Progenitor cell of endocrine pancreas (in vitro differentiated cells): Measurements from ENCODE around the gene DMAC2. TPM values are rescaled to one million over a fixed set of nuclear protein-coding genes. Genes with fewer than 3 reads are reported as not detected.
"Not testable (repeated sequence)": the region's sequence is repeated elsewhere in the genome, so short reads cannot be mapped to it uniquely, and the experiment has no call there.

ENCODE experiments used
- DNase-seq: peaks from one replicate; pipeline ENCODE4 v3.0.0; 2021; ENCODE audit warnings: low spot score; ENCODE audit not compliant: unreplicated experiment
- H3K27ac Mint-ChIP-seq: 2 replicates; pipeline ENCODE4 v1.8.0; 2021; ENCODE audit warnings: mild to moderate bottlenecking, moderate library complexity, mixed read lengths
- H3K27me3 Mint-ChIP-seq: 2 replicates; pipeline ENCODE4 v1.8.0; 2021; ENCODE audit warnings: mixed read lengths
- H3K36me3 Mint-ChIP-seq: 2 replicates; pipeline ENCODE4 v1.8.0; 2022; ENCODE audit warnings: mixed read lengths; ENCODE audit not compliant: insufficient read depth
- H3K4me1 Mint-ChIP-seq: 2 replicates; pipeline ENCODE4 v1.8.0; 2021; ENCODE audit warnings: low read depth, mixed read lengths
- H3K4me3 Mint-ChIP-seq: 2 replicates; pipeline ENCODE4 v1.8.0; 2021; ENCODE audit warnings: low read depth, mild to moderate bottlenecking, moderate library complexity, mixed read lengths
- H3K9me3 Mint-ChIP-seq: 2 replicates; pipeline ENCODE4 v1.8.0; 2021; ENCODE audit warnings: low read depth, mixed read lengths
- CTCF ChIP-seq: fragments of 200-600 bp; sonication (generic); IDR thresholded peaks from one replicate; pipeline ENCODE4 v1.5.0; 2021; ENCODE audit warnings: antibody characterized with exemption, mild to moderate bottlenecking; ENCODE audit not compliant: unreplicated experiment
- total RNA-seq: library from RNA; stranded (reverse); gene quantifications from 2 replicates; pipeline ENCODE4 v1.2.1, GENCODE V29; 2021

The DMAC2 gene
- total RNA-seq, 1 donor from 2014 or later = 54.1 TPM

- no peaks in the 10 kb centered on the region for H3K9me3 Mint-ChIP-seq
- no peak for TF ChIP-seq CTCF
- no peak for DNase-seq
- peaks cover 12% of the 10 kb centered on the region for H3K4me1 Mint-ChIP-seq
- H3K27me3 Mint-ChIP-seq = no peaks in the 10 kb centered on the region
- H3K27ac Mint-ChIP-seq = no peak overlapping the region
- H3K36me3 Mint-ChIP-seq = peaks cover 7% of the 10 kb centered on the region
- H3K4me3 Mint-ChIP-seq = no peak overlapping the region
Observed at GRCh38 chr19:41412953-41413352, 26.8 kb downstream of the DMAC2 start.

- Mint-ChIP-seq H3K27me3 (no peaks in the 10 kb centered on the region), H3K4me3 (no peak overlapping the region), H3K4me1 (peaks cover 14% of the 10 kb centered on the region), H3K36me3 (peaks cover 6% of the 10 kb centered on the region), H3K9me3 (no peaks in the 10 kb centered on the region), H3K27ac (no peak overlapping the region)
- no peak for TF ChIP-seq CTCF
- no peak for DNase-seq
Observed at GRCh38 chr19:41411968-41412265, 27.8 kb downstream of the DMAC2 start.

GRCh38 chr19:41411100-41411967 is 28.4 kb downstream of the DMAC2 start:
- Mint-ChIP-seq H3K27me3 (no peaks in the 10 kb centered on the region), H3K27ac (no peak overlapping the region), H3K9me3 (no peaks in the 10 kb centered on the region), H3K36me3 (peaks cover 6% of the 10 kb centered on the region), H3K4me1 (peaks cover 14% of the 10 kb centered on the region), H3K4me3 (no peak overlapping the region)
- TF ChIP-seq CTCF = no peak
- DNase-seq = no peak

- TF ChIP-seq CTCF = no peak
- Mint-ChIP-seq H3K4me1 (peaks cover 14% of the 10 kb centered on the region), H3K36me3 (peaks cover 6% of the 10 kb centered on the region), H3K27ac (peak overlapping the region; percentile 97), H3K9me3 (no peaks in the 10 kb centered on the region), H3K27me3 (no peaks in the 10 kb centered on the region), H3K4me3 (no peak overlapping the region)
- DNase-seq = no peak
Observed at GRCh38 chr19:41410336-41411054, 29.2 kb downstream of the DMAC2 start.

- Mint-ChIP-seq H3K4me1 (peaks cover 12% of the 10 kb centered on the region), H3K36me3 (peaks cover 5% of the 10 kb centered on the region), H3K27ac (peak overlapping the region; percentile 99), H3K9me3 (no peaks in the 10 kb centered on the region), H3K27me3 (no peaks in the 10 kb centered on the region), H3K4me3 (peak overlapping the region; percentile 1)
- no peak for DNase-seq
- TF ChIP-seq CTCF = no peak
Observed at GRCh38 chr19:41409288-41409687, 30.4 kb downstream of the DMAC2 start.

- H3K27ac Mint-ChIP-seq = peak overlapping the region; percentile 99
- H3K36me3 Mint-ChIP-seq, H3K9me3 Mint-ChIP-seq, DNase-seq, H3K27me3 Mint-ChIP-seq, H3K4me3 Mint-ChIP-seq: not testable (repeated sequence)
- H3K4me1 Mint-ChIP-seq = peaks cover 12% of the 10 kb centered on the region
Observed at GRCh38 chr19:41408846-41409245, 30.9 kb downstream of the DMAC2 start.
